Activated T-cell treated with anti-CD3 and anti-CD28 coated beads for 1 hour (primary cell): ENCODE measurements around the gene FAF1.

ENCODE experiments used
- DNase-seq: peaks from one replicate; pipeline ENCODE4 v3.0.0-alpha.2; 2020; ENCODE audit warnings: low read depth

The FAF1 gene

DNA sequence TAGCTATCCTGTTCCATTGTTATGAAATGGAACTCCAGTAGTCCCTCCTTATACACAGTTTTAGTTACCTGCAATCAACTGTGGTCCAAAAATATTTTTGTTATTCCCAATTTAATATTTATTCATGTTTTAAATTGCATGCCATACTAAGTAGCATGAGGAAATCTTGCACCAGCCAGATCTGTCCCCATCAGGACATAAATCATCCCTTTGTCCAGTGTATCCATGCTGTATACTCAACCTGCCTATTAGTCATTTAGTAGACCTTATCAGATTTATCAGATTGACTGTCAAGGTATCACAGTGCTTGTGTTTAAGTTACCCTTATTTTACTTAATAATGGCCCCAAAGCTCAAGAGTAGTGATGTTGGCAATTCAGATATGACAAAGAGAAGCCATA lies 328.9 kb downstream of the FAF1 start:
- no peak for DNase-seq

GRCh38 chr1:50622259-50622658 lies 337.8 kb downstream of the FAF1 start:
- DNase-seq, result no peak

DNA sequence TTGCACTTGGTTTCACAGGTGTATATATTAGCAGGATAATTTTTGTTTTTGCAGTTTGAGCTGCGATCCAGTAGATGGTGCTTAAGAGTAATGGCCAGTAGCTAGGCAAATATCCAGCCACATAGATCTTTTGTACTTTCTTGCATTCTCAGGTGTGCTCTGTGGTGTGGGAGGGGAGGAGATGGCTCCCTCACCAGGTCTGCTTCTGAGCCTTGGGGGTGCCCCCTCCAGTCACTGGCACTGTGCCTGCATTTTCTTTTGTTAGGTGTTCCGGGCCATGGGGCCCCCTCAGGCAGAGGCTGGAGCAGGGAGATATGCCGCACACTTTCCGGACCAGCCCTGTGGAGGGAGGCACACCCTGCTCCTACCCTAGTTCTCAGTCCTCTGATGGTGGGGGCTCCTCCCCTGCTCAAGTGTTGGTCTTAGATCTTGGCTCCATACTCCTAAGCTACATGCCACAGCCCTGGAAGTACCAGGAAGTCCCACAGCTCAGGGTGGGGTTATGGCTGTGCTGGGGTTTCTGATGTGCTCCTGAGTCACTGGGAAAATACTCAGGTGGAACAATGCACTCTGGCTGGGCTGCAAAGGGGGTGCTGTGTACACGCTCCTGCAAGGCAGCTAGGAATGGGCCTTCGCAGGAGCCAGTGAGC lies 339.3 kb downstream of the FAF1 start:
- no peak for DNase-seq

DNA sequence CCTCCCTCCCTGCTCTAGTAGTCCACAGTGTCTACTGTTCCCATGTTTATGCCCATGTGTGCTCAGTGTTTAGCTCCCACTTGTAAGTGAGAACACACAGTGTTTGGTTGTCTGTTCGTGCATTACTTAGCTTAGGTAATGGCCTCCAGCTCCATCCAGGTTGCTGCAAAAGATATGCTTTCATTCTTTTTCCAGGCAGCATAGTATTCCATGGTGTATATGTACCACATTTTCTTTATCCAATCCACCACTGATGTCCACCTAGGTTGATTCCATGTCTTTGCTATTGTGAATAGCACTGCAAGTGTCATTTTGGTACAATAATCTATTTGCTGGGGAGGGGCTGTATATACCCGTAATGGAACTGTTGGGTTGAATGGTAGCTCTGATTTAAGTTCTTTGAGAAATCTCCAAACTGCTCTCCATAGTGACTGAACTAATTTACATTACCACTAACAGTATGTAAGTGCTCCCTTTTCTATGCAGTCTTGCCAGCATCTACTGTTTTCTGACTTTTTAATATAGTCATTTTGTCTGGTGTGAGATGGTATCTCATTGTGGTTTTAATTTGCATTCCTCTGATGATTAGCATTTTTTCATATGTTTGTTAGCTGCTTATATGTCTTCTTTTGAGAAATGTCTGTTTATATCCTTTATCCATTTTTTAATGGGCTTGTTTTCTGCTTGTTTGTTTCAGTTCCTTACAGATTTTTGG lies 344.9 kb downstream of the FAF1 start:
- no peak for DNase-seq

- no peak for DNase-seq
These were observed 348.4 kb downstream of the FAF1 start for GRCh38 chr1:50611675-50612074.

DNA sequence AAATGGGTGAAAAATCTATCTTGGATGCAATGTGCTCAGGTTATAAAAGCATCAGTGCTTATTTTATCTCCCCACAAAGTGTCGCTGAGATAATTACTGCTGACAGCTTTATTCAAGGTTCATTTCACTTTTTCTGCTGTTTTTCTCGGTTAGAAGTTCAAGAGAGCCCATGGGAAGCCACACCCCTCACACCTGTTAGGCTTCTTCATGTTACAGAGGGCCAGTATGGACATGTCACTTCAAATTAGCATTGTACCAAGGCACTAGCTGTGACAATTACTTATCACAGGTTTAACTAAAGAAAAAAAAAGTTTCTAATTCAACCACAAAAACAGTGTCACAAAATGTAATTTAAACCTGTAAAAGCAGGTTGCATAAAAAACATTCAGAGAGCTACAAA lies 349.5 kb downstream of the FAF1 start:
- DNase-seq, result no peak

- DNase-seq, result no peak
These were observed 350.6 kb downstream of the FAF1 start for GRCh38 chr1:50609508-50609907.

DNA sequence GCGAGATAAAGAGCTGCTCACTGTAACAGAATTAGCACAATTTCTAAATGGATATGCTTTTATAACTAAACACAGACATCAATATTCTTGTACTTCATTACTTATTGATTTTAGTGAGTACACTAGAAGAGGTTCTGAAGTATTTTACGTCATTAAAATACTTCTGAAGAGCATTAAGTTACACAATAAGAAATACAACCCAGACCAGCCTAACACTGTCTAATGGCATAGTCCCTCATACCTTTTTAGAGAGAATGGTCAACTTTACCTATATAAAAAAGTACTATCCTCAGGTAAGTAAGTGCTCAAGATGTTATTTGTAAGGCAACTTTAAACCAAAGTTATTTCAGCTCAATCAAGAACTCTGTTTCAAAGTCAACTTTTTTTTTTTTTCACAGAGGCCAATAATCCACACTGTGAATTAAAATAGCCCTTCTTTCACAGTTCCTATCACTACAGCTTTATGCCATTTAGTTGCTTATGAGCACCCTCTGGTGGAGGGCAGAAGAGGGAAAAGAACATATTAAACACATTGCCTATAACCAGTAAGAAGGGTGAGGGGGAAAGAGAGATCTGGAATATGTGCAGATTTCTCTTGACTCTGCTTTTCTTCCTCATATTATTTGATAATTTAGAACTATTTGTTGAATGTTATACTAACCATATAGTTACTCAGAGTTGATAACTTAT lies 354.7 kb downstream of the FAF1 start:
- DNase-seq, result no peak

- no peak for DNase-seq
These were observed 355.5 kb downstream of the FAF1 start for GRCh38 chr1:50604580-50604979.

- DNase-seq, result no peak
These were observed 356.5 kb downstream of the FAF1 start for GRCh38 chr1:50603274-50604271.

GRCh38 chr1:50599546-50599945 lies 360.5 kb downstream of the FAF1 start:
- no peak for DNase-seq

DNA sequence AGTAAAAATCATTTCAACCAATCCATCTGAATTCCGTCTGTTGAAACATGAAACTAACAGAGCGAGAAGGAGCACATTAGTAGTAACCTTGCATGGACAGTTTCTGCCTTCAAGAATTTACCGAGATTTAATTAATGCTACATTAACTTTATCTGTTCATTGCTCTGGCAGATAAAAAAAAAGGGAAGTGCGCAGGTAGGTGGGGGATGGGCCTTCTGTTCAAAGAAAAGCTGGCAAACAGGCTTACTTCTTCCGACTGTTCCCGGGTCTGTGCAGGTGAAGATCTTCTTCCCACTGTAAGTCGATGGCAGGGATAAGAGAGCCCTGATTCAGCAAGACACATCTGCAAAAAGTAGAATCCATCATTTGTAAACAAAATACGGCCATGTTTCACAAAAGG lies 364.2 kb downstream of the FAF1 start:
- no peak for DNase-seq

DNA sequence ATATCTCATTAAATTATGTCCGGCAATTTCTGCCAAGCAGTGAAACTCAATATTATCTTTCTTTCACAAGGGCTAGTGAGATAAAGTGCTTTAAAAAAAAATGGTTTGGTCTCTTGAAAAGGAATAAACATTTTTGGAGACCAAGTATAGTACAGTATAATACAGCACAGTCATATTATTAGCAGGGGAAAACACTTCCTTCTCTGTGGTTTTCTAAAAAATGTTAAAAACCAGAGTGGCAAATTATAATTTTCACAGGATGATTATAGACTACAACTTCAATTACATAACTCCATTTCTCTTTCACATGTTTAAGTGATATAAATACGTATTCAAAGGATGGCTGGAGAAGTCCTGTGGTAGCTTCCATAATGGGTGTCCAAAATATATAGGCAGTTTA lies 366.6 kb downstream of the FAF1 start:
- DNase-seq, result no peak

DNA sequence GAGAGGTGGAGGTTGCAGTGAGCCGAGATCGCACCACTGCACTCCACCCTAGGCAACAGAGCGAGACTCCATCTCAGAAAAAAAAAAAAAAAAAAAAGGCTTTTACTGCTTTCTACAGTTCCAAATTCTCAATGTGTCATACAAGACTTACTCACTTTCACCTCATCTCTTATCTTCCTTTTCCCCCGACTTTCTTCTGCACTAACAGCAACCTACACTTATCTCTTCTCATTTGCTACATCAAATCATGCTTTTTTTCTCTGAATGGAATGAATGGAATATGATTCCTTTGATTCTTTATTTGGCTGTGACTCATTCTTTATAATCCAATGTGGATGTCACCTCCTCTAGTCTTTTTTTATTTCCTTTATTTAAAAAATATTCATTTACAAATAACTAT lies 368.5 kb downstream of the FAF1 start:
- no peak for DNase-seq

DNA sequence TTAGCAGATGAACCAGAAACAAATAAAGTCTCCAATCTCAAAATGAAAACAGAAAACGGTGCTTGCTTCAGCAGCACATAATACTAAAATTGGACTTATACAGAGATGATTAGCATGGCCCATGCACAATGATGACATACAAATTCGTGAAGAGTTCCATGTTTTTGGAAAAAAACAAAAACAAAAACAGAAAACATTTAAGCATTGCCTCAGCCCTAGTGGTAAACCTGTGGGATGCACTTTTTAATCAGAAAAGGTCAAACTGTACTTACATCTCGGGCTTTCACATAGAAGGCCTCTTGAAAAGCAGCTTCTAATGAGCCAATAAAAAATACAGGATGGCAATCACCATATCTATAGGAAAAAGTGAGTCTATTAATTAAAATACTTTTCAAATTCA lies 377.7 kb downstream of the FAF1 start:
- DNase-seq, result no peak

- no peak for DNase-seq
These were observed 390.0 kb downstream of the FAF1 start for GRCh38 chr1:50570066-50570468.

- DNase-seq, result no peak
These were observed 391.3 kb downstream of the FAF1 start for GRCh38 chr1:50568782-50569181.

- no peak for DNase-seq
These were observed 393.7 kb downstream of the FAF1 start for GRCh38 chr1:50566405-50566804.

- no peak for DNase-seq
These were observed 395.6 kb downstream of the FAF1 start for GRCh38 chr1:50564417-50564816.

DNA sequence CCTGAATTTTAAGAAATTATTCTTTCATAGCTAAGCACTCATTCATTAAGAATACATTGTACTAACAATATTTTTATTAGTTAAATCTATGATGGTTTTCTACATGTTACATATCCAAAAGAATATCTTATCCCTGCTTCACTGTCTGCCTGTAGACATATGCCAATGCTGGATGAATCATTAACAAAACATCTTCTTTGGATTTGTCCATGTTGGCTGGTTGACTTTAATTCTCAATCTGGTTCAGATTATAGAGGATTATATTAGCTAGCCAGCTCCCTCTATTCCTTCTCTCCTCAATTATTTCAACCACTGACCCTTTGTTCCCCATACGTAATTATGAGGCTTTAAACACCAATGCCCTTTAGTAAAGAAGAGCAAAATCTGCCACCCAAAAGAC lies 398.0 kb downstream of the FAF1 start:
- no peak for DNase-seq

DNA sequence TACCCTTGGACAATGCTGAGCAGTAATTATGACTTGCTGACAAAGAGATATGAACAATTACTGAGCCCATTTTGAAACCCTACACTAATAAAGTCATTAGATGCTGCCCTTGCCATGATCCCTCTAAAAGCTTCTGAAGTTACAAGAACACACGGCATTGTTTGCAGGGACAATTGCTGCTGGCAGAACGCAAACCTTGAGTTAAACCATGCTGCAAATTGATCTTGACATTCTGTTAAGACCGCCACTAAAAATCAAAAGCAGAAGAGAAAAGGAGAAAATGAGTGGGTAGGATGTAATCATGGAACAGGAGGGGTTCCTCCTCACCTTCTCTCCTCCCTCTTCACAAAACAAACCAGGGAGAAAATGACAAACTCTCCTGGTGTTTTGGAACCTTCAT lies 400.6 kb downstream of the FAF1 start:
- no peak for DNase-seq

DNA sequence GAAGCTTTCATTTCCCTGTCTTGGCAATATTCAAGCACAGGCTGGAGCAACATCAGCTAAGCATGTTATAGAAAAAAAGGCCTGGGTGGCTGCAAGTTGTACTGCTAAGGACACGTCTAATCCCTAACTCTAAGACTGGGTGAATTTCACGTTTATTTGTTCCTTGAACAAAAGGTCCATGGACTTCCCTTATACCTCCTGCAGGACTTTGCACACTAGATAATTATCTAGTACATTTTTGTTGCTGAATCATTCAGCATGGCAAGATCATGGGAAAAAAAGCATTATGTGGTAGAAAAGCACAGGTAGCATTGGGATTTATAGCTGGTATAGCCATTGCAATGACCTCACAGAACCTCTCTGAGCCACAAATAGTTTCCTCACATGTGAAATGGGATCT lies 406.1 kb downstream of the FAF1 start:
- DNase-seq, result no peak
